ENCODE results near the gene KRTAP12-4.
"Not testable (repeated sequence)": the region's sequence is repeated elsewhere in the genome, so short reads cannot be mapped to it uniquely, and the experiment has no call there.

Gene KRTAP12-4

DNA sequence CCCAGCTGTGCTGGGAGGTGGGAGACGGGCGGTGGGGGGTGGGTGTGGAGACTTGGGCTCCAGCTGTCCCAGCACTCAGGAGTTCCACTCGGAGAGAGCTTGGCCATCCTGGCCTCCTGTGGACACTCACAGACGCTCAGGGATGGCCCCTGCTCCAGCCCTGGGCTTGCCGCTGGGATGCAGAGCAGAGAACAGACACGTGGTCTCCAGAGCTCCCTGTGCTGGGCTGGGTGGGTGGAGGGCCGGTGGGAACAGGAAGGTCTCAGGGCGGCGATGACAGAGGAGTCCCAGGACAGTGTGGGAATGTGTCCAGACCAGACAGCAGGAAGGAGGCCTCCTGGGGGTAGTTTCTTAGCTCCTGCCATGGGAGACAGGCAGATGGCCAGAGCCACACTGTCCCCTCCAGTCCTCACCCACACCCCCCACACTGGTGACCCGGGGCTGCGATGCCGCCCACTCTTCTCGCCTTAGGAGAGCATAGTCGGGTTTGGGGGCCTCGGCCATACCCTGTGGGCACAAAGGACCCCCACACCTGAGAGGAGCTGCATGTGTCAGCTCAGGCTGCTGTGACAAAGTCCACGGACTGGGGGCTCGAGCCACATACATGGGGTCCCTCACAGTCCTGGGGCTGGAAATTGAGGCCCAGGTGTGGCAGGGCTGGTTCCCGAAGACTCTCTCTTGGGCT is 25.6 kb downstream of the KRTAP12-4 start:
- no peak for DNase-seq

DNA sequence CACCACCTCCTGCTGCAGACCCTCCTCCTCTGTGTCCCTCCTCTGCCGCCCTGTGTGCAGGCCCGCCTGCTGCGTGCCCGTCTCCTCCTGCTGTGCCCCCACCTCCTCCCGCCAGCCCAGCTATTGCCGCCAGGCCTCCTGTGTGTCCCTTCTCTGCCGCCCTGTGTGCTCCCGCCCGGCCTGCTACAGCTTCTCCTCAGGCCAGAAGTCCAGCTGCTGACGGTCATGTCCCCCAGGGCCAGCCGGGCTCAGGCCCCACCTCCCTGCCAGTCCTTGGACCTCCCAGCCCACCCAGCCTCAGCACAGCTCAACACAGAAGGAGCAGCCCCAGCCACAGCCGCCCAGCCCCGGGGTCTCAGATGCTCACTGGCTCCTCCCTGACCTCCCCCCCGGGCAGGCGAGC is 26.6 kb downstream of the KRTAP12-4 start:
- not testable (repeated sequence) for DNase-seq

DNA sequence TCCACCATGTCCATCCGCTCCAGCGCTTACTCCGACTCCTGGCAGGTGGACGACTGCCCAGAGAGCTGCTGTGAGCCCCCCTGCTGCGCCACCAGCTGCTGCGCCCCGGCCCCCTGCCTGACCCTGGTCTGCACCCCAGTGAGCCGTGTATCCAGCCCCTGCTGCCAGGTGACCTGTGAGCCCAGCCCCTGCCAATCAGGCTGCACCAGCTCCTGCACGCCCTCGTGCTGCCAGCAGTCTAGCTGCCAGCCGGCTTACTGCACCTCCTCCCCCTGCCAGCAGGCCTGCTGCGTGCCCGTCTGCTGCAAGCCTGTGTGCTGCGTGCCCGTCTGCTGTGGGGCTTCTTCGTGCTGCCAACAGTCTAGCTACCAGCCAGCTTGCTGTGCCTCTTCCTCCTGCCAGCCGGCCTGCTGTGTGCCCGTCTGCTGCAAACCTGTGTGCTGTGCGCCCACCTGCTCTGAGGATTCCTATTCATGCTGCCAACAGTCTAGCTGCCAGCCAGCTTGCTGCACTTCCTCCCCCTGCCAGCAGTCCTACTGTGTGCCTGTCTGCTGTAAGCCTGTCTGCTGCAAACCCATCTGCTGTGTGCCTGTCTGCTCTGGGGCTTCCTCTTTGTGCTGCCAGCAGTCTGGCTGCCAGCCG is 27.2 kb downstream of the KRTAP12-4 start:
- not testable (repeated sequence) for DNase-seq

DNA sequence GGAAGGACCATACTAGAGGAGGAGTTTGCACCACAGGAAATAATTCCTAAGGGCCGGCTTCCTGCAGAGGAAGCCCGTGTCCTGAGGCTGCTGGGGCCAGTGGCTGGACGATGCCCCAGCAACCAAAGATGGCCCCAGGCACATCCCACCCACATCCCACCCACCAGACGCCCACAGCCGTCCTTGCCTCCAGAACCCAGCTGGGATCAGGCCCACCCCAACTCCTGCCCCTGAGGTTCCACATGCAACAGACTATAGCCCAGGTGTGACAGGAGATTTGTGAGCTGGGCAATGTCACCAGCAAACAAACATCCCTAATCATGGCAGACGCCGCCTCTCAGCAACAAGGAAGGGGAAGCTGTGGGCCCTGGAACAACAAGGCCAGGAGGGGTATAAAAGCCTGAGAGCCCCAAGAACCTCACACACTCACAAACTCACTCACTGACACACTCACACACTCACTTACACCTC is 27.8 kb downstream of the KRTAP12-4 start, which contains the start of gene KRTAP10-9:
Gene KRTAP10-9 (plus strand): TSS at position 421 of the 471 bp plus-strand sequence. CDS start 79 bp downstream, outside the sequence.
- no peak for DNase-seq

DNA sequence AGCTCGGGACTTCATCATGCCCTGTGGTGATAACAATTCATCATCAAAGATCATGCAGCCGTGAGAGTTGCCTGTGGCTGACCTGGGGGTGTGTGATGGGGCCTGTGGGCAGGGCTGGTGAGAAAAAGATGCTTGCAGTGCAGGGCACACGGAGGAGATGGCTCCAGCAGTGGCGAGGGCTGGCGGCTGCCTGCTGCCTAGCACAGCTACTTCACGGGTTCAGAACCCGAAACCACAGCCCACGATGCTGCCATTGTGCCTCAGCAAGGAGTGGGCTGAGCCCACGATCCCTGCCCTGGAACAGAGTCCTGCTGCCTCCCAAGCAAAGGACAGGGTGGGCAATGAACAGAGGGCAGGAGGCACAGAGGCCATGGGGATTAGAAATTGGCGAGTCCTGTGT is 28.2 kb downstream of the KRTAP12-4 start:
- DNase-seq = peak; percentile 20

DNA sequence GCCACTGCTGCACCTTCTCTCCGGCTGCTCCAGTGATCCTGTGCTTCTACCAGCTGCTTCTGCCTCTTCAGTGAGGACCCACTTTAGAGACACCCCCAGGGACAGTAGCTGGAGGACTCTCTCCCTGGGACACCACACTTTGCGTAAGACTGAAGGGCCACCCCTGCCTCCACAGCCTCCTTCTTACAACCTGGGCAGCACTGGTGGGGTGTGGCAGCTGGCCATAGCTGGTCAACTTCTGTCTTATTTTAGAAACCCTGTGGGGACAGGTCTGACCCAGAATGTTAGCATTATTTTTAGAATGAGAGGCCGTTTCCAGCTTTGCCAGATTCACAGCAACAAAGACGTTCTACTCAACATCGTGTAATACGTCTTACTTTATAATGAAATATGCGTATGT is 28.7 kb downstream of the KRTAP12-4 start:
- DNase-seq = no peak

DNA sequence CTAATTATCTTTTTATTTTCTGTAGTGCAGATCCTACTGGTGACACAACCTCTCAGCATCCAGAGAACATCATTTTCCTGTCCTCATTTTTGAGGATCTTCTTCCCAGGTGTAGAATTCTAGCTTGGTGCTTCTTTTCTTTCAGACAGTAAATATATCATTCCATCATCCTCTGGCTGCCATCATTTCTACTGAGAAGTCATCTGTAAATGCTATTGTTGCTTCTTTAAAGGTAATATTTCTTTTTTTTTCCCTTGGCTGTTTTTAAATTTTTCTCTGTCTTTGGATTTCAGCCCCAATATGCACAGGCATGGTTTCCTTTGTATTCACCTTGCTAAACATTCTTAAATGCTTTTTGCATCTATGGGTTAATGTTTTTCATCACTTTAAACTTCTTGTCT is 30.9 kb downstream of the KRTAP12-4 start:
- no peak for DNase-seq

DNA sequence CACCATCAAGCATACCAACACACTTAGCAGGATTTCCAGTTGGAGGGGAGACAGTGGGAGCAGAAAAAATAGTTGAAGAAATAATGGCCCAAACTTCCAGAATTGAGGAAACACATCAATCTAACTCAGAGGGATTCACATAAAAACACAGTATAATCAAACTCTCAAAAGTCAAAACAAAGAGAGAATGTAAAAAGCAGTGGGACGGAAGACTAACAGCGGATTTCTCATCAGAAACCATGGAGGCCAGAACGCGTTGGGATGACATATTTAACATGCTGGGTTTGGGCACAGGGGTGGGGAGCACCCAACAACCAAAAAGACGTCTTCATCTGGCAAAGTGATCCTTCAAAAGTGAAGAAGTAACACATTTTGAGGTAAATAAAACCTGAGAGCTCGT is 34.6 kb downstream of the KRTAP12-4 start:
- DNase-seq = no peak

DNA sequence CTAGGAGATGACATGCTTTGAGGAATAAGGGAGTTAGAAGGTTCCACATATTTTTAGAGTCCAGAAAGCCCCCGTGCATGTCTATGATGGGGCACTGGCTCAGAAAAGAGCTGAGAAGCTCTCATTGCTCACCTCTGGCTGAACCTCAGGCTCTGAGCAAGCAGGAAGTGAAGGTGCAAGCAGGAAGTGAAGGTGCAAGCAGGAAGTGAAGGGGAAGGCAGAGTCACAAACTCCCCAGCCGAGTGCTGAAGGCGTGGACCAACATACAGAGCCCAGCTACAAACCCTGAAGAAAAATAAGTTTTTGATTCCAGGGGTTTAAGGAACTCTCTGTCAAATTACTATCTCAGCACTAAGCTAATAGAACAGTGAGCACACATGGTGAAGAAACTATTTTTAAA is 35.5 kb downstream of the KRTAP12-4 start:
- peak; percentile 54 for DNase-seq

DNA sequence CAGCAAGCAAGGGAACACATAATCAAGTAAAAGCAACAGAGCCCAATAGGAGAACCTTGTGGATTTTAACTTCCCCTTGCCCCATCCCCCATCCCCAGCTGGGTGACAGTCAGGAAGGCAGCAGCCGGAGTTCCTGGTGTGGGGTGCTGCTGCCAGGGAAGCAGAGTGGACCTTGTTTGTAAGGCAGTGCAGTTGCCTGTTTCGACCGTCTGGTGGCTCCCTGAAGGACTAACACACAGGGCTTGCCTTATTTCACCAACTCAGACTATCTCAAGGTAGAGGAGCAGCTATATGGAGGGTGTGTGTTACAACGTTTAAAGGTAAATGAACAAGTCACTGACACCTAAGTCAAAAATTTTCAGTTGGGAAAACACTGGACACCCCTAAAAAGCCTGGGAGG is 36.0 kb downstream of the KRTAP12-4 start:
- DNase-seq = no peak

DNA sequence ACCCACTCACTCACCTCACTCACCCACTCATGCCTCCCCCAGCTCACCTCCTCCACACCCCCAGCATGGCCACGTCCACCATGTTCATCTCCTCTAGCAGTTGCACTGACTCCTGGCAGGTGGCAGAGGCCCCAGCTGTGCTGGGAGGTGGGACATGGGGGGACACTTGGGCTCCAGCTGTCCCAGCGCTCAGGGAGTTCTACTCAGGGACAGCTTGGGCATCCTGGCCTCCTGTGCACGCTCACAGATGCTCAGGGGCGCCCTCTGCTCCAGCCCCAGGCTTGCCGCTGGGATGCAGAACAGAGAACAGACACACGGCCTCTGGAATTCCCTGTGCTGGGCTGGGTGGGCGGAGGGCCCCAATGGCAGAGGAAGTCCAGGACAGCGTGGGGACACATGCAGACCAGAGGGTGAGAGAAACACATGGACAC is 37.4 kb downstream of the KRTAP12-4 start:
- no peak for DNase-seq

DNA sequence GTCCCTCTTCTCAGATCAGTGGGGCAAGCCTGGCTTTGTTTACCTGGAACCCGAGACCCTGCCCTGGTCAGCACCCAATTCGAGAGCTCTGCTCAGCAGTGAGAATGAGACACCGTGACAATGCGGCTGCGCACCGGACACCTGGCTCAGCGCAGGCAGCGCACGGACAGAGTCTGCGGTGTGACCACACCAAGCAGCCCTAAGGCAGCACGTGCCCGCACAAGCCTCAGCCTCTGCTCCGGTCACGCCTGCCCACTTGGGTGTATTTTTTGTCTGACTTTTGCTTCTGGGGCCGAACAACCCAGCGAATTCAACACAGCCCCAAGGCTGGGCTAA is 37.9 kb downstream of the KRTAP12-4 start:
- DNase-seq = no peak

DNA sequence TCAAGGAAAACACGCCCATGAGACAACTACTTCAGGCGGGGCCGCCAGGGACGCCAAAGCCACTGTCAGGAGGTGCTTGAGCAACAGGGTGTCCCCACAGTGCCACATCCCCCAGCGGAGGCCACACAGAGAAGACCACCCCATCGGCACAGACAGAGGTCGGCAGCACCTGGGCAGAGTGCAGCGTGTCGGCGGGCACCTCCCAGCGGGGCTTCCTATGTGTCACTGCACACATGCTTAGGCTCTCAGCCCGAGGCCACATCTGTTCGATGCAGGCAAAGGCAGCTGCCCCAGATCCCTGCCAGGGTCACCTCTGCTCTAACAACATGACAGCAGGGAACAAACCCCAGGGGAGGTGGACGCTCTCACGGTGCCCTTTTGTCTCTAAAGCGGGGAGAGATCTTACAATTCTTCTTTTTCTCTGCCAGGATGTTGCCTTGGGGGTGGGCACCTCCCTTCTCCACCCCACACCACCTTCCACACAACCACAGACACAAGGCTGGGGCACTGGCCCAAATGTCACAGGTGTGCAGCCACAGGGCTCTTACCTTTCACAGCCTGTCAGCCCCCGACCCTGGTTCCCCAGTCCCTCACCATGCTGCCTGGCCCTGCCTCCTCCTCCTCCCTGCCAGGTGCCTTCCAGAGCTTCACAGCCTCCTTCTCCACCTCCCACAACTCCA is 38.4 kb downstream of the KRTAP12-4 start:
- DNase-seq = no peak

DNA sequence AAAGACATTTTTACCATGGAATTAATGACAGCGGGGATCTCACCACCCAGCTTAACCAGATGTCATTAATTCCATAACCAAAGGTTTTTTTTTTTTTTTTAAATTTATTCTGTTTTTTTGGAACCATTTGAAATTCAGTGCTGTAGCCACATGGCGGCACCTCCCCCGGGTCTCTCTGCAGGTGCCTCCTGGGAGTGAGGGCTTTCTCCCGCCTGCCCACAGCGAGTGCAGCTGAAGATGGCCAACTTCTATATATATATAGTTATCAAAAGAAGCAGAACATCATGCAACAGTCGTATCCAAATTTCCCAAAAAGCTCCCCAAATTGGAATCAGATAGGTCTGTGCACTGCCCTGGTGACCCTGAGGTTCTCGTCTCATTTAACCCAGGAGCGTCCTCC is 39.0 kb downstream of the KRTAP12-4 start:
- no peak for DNase-seq

DNA sequence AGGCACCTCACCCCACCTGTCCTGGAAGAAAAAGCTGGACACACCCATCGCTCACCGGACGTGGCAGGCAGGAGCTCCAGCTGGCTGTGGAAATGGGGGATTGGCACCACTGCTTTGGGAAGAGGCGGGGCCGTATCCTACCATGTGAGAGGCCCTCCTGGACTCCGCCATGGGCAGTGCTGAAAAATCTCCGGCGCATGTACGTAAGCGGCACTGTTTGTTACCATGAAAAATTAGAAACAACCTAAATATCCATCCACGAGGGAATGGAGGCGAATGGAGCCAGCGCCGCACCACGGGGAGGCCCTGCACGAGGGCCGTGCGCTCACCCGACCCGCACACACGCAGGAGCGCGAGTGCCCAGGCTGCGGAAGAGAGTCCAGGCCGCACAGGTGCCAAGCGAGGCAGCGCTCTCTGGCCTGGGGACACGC is 39.5 kb downstream of the KRTAP12-4 start:
- DNase-seq = no peak

DNA sequence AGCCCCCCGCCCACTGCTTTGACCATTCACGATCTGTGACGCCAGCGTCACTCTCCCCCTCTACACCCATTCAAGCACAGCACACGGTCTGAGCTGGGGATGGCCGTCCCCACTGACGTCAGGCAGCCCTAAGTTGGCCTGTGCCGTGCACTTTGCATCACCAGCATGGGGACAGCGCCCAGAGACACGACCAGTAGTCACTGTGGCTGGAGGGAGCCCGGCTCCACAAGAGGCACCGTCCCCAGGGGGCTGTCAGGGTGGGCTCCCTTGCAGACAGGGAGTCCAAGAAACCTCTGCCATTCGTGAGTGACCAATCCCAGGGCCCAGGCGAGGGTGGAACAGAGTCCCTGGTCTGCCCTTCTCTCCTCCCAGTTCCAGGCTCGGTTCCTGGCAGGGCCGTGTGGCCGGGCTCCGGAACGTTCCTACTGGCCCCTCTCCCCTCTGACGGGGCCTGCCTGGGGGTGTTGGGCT is 40.3 kb downstream of the KRTAP12-4 start:
- DNase-seq = no peak

DNA sequence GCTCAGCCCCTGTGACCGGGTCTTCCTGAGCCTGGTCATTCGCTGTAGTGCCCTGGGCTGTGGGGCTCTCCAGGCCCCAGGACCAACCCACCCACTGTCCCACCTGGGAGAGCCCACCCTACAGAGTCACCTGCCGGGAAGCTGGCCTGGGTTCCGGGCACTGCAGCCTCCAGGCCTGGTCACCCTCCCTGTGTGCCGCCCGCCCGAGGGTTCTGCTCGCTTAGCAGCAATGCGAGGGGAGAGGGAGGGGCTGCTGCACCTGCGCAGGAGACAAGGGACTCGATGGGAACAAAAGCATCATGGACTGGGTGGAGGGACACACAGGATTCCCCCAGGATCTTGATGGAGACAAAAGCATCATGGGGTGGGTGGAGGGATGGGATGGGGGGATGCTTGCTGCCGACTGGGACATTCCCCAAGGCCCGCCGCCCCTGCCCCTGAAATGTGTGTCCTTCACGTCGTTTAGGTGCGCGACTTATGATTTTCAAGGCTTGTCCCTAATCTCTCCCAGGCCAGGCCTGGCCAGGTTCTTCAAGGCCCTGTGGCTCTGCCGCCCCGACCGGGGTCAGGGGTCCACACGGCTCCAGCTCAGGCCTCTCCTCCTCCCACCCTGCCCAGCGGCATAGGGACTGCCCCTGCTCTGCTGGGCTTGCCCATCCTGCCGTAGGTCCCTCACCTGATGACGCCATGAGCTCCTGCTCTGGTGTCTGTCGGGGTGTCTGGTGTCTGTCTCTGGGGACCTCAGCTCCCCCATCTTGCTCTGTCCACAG is 40.9 kb downstream of the KRTAP12-4 start:
- DNase-seq = no peak

DNA sequence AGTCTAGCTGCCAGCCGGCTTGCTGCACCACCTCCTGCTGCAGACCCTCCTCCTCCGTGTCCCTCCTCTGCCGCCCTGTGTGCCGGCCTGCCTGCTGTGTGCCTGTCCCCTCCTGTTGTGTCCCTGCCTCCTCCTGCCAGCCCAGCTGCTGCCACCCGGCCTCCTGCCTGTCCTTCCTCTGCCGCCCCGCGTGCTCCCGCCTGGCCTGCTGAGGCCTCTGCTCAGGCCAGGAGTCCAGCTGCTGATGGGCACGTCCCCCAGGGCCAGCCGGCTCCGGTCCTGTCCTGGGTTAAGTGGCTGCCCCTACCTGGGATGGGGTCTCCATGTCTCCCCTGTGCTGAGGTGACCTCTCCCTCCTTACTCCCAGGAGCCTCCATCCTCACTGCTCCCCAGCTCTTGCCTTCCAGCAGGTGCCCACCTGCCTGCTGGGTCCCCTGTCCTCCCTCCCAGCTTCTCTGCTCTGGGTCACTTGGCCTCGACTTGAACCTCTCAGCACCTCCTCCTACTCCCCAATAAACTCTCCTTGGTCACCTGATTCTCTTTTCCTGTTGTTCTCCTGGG is 41.7 kb downstream of the KRTAP12-4 start:
- no peak for DNase-seq

DNA sequence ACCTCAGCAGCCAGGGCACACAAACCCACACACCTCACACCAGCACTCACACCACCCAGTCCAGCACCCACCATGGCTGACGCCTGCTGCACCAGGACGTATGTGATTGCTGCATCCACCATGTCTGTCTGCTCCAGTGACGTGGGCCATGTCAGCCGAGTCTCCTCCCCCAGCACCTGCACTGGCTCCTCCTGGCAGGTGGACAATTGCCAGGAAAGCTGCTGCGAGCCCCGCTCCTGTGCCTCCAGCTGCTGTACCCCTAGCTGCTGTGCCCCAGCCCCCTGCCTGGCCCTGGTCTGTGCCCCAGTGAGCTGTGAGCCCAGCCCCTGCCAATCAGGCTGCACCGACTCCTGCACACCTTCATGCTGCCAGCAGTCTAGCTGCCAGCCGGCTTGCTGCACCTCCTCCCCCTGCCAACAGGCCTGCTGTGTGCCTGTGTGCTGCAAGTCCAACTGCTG is 42.4 kb downstream of the KRTAP12-4 start, which contains the start of gene KRTAP10-8:
Gene KRTAP10-8 (plus strand): TSS at position 51 of the 458 bp plus-strand sequence. CDS start 22 bp downstream, at position 73.
- no peak for DNase-seq

DNA sequence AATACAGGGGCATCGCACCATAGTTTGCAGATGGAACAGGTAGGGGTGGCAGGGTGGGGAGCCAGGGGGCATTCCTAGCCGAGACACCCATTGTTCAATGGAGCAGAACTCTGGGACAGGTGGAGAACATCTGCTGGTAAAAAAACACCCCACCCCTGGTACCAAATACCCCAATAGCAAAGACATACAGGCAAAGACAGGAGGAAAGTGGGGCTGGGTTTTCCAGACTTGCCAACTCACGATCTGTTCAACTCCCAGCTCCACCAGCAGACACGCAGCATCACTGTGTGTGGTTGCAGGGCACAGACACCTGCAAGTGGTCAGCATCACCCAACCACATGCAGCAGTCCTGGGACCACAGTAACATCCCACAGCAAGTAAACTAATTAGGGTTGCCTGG is 42.9 kb downstream of the KRTAP12-4 start:
- no peak for DNase-seq

DNA sequence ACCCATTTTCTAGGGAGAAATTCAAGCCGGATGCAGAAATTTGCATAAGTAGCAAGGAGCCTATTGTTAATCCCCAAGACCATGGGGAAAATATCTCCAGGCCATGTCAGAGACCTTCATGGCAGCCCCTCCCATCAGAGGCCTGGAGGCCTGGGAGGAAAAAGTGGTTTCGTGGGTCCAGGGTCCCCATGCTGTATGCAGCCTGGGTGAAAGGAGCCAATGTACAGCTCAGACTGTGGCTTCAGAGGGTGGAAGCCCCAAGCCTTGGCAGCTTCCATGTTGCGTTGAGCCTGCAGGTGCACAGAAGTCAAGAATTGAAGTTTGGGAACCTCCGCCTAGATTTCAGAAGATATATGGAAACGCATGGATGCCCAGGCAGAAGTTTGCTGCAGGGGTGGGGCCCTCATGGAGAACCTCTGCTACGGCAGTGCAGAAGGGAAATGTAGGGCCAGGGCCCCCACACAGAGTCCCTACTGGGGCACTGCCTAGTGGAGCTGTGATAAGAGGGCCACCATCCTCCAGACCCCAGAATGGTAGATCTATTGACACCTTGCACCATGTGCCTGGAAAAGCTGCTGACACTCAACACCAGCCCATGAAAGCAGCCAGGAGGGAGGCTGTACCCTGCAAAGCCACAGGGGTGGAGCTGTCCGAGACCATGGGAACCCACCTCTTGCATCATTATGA is 44.2 kb downstream of the KRTAP12-4 start:
- DNase-seq = not testable (repeated sequence)

DNA sequence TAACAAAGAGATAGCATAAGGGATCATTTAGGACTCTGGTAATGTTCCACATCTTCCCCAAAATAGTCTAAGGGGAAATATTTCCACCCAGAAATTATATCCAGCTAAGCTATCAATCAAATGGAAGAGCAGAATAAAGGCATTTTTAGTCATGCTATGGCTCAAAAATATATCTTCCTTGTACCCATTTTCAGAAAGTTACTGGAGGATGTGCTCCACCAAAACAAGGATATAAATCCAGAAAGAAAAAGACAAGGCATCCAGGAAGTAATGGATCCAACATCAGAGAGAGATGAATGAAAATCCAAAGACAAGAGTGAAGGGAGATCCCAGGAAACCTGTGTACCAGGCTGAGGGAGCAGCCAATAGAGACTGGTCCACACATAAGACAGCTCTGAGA is 45.3 kb downstream of the KRTAP12-4 start:
- DNase-seq = no peak
